OCI-LY1 (cell line): Measurements from ENCODE around the gene MRTFB.
"Not testable (repeated sequence)": the region's sequence is repeated elsewhere in the genome, so short reads cannot be mapped to it uniquely, and the experiment has no call there.

Experiments used
- H2AFZ ChIP-seq: fragments of 200-600 bp; sonication (generic), shearing (Covaris generic); 2 replicates; pipeline ENCODE4 v1.6.0; 2014; ENCODE audit warnings: antibody characterized with exemption, mild to moderate bottlenecking, low read length
- H3F3A ChIP-seq: fragments of 200-600 bp; sonication (generic), shearing (Covaris generic); 2 replicates; pipeline ENCODE4 v1.6.0; 2014; ENCODE audit warnings: mild to moderate bottlenecking, antibody characterized with exemption, low read length, moderate library complexity; ENCODE audit not compliant: insufficient read depth
- H3K27ac ChIP-seq: fragments of 200-600 bp; sonication (generic); 2 replicates; pipeline ENCODE4 v1.5.1; 2014; ENCODE audit warnings: low read length, mixed run types, mild to moderate bottlenecking, low read depth; ENCODE audit not compliant: poor library complexity, severe bottlenecking
- H3K27me3 ChIP-seq: fragments of 200-600 bp; sonication (generic); 2 replicates; pipeline ENCODE4 v1.6.0; 2014; ENCODE audit warnings: antibody characterized with exemption, mild to moderate bottlenecking, low read length, moderate library complexity; ENCODE audit not compliant: insufficient read depth
- H3K36me3 ChIP-seq: fragments of 200-600 bp; sonication (generic); 2 replicates; pipeline ENCODE4 v1.6.1; 2014; ENCODE audit warnings: mild to moderate bottlenecking, antibody characterized with exemption, low read length, moderate library complexity, mixed read lengths; ENCODE audit not compliant: insufficient read depth
- H3K4me1 ChIP-seq: fragments of 200-600 bp; sonication (generic); 2 replicates; pipeline ENCODE4 v1.5.1; 2014; ENCODE audit warnings: mild to moderate bottlenecking, low read length, moderate library complexity; ENCODE audit not compliant: insufficient read depth, severe bottlenecking
- H3K4me2 ChIP-seq: fragments of 200-600 bp; sonication (generic), shearing (Covaris generic); 2 replicates; pipeline ENCODE4 v1.6.1; 2014; ENCODE audit warnings: low read length
- H3K4me3 ChIP-seq: fragments of 200-600 bp; sonication (generic); 2 replicates; pipeline ENCODE4 v1.5.1; 2014; ENCODE audit warnings: low read length, low read depth, mild to moderate bottlenecking, mixed read lengths; ENCODE audit not compliant: poor library complexity, severe bottlenecking
- H3K79me2 ChIP-seq: fragments of 200-600 bp; shearing (Covaris generic); 2 replicates; pipeline ENCODE4 v1.6.1; 2016; ENCODE audit warnings: mixed run types, low read length, mixed read lengths; ENCODE audit not compliant: insufficient read depth
- H3K9ac ChIP-seq: fragments of 200-600 bp; sonication (generic), shearing (Covaris generic); 2 replicates; pipeline ENCODE4 v1.6.1; 2014; ENCODE audit warnings: mild to moderate bottlenecking, low read length, mixed read lengths
- H3K9me2 ChIP-seq: fragments of 200-600 bp; sonication (generic), shearing (Covaris generic); 2 replicates; pipeline ENCODE4 v1.6.1; 2014; ENCODE audit warnings: low read depth, mild to moderate bottlenecking, low read length, mixed read lengths
- H3K9me3 ChIP-seq: fragments of 200-600 bp; shearing (Covaris generic); 2 replicates; pipeline ENCODE4 v1.6.1; 2014; ENCODE audit warnings: low read length, mixed read lengths
- H4K20me1 ChIP-seq: fragments of 200-600 bp; sonication (generic), shearing (Covaris generic); 2 replicates; pipeline ENCODE4 v1.6.0; 2016; ENCODE audit warnings: mild to moderate bottlenecking, low read length; ENCODE audit not compliant: insufficient read depth
- EZH2 ChIP-seq: fragments of 200-600 bp; sonication (generic), shearing (Covaris generic); IDR thresholded peaks from 2 replicates; pipeline ENCODE4 v1.8.0; 2017; ENCODE audit warnings: borderline replicate concordance, mixed run types, mild to moderate bottlenecking, antibody characterized with exemption, low read length, moderate library complexity, mixed read lengths
- TF ChIP-seq, protein P1 (sequence below): fragments of 200-600 bp; sonication (generic), shearing (Covaris generic); IDR thresholded peaks from 2 replicates; pipeline ENCODE4 v1.5.1; 2017; ENCODE audit warnings: mild to moderate bottlenecking, antibody characterized with exemption, low read length, moderate library complexity, mixed read lengths

The MRTFB gene

DNA sequence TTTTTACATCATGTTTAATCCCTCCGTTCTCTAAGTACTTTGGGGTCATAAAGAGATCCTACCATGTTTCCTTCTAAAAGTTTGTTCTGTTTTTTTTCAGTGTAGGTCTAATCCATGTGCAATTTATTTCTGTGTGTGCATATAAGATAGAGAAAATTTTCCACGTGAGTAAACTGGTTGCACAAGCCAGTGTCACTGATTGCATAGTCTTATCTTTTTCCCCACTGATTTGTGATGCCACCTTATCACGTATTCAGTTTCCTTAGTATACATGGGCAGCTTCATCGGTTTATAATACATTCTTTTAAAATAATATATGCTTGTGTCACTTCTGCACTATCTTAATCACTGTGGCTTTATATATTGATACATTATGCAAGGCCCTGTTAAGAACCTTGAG lies 49.2 kb downstream of the MRTFB start:
- H3K36me3 ChIP-seq = no peaks in the 10 kb centered on the region
- no peak overlapping the region for H3K4me2 ChIP-seq
- peak overlapping the region; percentile 62 for H3K27ac ChIP-seq
- no peaks in the 10 kb centered on the region for H3K9me3 ChIP-seq
- no peak overlapping the region for H3K4me3 ChIP-seq
- no peaks in the 10 kb centered on the region for H4K20me1 ChIP-seq
- no peaks in the 10 kb centered on the region for H3K9me2 ChIP-seq
- no peak overlapping the region for H3K9ac ChIP-seq
- peaks cover 23% of the 10 kb centered on the region for H3K4me1 ChIP-seq
- H3K27me3 ChIP-seq = no peaks in the 10 kb centered on the region
- no peak overlapping the region for H2AFZ ChIP-seq
- H3K79me2 ChIP-seq = 0 out of 2 replicates have a peak, but pooled peaks cover 2% of the 10 kb centered on the region
- H3F3A ChIP-seq = peaks cover 3% of the 10 kb centered on the region; the same call in 1 of the 2 replicates
- TF ChIP-seq, protein P1, sequence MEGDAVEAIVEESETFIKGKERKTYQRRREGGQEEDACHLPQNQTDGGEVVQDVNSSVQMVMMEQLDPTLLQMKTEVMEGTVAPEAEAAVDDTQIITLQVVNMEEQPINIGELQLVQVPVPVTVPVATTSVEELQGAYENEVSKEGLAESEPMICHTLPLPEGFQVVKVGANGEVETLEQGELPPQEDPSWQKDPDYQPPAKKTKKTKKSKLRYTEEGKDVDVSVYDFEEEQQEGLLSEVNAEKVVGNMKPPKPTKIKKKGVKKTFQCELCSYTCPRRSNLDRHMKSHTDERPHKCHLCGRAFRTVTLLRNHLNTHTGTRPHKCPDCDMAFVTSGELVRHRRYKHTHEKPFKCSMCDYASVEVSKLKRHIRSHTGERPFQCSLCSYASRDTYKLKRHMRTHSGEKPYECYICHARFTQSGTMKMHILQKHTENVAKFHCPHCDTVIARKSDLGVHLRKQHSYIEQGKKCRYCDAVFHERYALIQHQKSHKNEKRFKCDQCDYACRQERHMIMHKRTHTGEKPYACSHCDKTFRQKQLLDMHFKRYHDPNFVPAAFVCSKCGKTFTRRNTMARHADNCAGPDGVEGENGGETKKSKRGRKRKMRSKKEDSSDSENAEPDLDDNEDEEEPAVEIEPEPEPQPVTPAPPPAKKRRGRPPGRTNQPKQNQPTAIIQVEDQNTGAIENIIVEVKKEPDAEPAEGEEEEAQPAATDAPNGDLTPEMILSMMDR = no peak
- no peak for TF ChIP-seq EZH2

DNA sequence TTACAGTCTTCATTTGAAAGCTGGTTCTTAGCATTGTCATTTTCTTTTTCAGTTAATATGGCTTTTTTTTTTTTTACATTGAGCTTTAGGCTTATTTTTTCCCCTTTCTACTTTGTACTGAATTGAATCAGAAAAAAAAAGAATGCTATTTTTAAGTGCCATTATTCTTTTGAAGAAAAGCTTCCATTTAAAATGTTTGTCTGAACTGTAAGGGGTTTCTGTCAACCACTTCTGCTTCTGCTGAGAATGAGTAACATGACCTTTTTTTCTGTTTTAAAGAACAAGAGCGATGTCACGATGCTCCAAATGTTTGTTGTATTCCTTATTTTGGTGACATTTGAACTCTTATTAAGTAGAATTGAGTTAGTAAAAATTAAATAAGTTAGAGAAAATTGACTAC lies 50.0 kb downstream of the MRTFB start:
- H3K27ac ChIP-seq = peak overlapping the region; percentile 62
- no peak for TF ChIP-seq EZH2
- TF ChIP-seq, protein P1 = no peak
- H3K4me3 ChIP-seq = no peak overlapping the region
- H3K27me3 ChIP-seq = no peaks in the 10 kb centered on the region
- no peak overlapping the region for H2AFZ ChIP-seq
- peaks cover 3% of the 10 kb centered on the region; the same call in 1 of the 2 replicates for H3F3A ChIP-seq
- peaks cover 25% of the 10 kb centered on the region for H3K4me1 ChIP-seq
- peak overlapping the region; percentile 21; the same call in 1 of the 2 replicates for H3K9ac ChIP-seq
- no peaks in the 10 kb centered on the region for H3K9me2 ChIP-seq
- H3K36me3 ChIP-seq = no peaks in the 10 kb centered on the region
- no peaks in the 10 kb centered on the region for H3K9me3 ChIP-seq
- 0 out of 2 replicates have a peak, but pooled peaks cover 6% of the 10 kb centered on the region for H3K79me2 ChIP-seq
- no peaks in the 10 kb centered on the region for H4K20me1 ChIP-seq
- peak overlapping the region; percentile 52 for H3K4me2 ChIP-seq

DNA sequence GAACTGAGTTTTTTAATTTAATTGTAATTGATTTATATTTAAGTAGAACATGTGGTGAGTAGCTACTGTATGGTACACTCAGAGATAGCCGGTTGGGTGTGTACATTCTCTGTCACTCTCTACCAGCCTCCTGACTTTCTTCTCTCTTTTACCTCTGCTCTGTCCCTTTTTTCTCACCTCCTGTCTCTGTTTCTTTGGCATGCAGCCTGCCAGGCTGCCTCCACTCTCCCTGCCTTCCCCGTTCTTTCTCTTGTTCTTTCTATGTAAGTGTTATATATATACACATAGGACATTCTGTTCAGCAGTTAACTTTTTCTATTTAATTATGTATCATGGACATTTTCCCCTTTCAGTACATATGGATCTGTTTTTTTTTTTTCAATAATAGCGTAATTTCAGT lies 50.8 kb downstream of the MRTFB start:
- H3F3A ChIP-seq = peaks cover 3% of the 10 kb centered on the region; the same call in 1 of the 2 replicates
- H4K20me1 ChIP-seq = no peaks in the 10 kb centered on the region
- H3K4me1 ChIP-seq = peaks cover 25% of the 10 kb centered on the region
- peak overlapping the region; percentile 62 for H3K27ac ChIP-seq
- TF ChIP-seq, protein P1 = no peak
- TF ChIP-seq EZH2 = no peak
- no peaks in the 10 kb centered on the region for H3K27me3 ChIP-seq
- no peaks in the 10 kb centered on the region for H3K9me2 ChIP-seq
- no peak overlapping the region for H3K9ac ChIP-seq
- H3K79me2 ChIP-seq = peaks cover 11% of the 10 kb centered on the region; the same call in 1 of the 2 replicates
- no peak overlapping the region for H3K4me3 ChIP-seq
- H3K36me3 ChIP-seq = no peaks in the 10 kb centered on the region; the same call in 1 of the 2 replicates
- H3K9me3 ChIP-seq = no peaks in the 10 kb centered on the region
- no peak overlapping the region for H2AFZ ChIP-seq
- peak overlapping the region; percentile 52 for H3K4me2 ChIP-seq

DNA sequence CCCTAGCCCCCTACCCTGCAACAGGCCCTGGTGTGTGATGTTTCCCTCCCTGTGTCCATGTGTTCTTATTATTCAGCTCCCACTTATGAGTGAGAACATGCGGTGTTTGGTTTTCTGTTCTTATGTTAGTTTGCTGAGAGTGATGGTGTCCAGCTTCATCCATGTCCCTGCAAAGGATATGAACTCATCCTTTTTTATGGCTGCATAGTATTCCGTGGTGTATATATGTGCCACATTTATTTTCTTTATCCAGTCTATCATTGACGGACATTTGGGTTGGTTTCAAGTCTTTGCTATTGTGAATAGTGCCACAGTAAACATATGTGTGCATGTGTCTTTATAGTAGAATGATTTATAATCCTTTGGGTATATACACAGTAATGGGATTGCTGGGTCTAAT lies 51.3 kb downstream of the MRTFB start:
- not testable (repeated sequence) for H3F3A ChIP-seq, H3K27me3 ChIP-seq, H3K9me2 ChIP-seq, H3K27ac ChIP-seq, H3K4me2 ChIP-seq, H3K36me3 ChIP-seq, H3K9ac ChIP-seq, H2AFZ ChIP-seq, H3K9me3 ChIP-seq, H4K20me1 ChIP-seq, H3K4me3 ChIP-seq
- peaks cover 12% of the 10 kb centered on the region; the same call in 1 of the 2 replicates for H3K79me2 ChIP-seq
- H3K4me1 ChIP-seq = peaks cover 25% of the 10 kb centered on the region
